K562 (cell line): ENCODE results near the gene LPGAT1. TPM values are rescaled to one million over a fixed set of nuclear protein-coding genes. Genes with fewer than 3 reads are reported as not detected.

Experiments
- CBX1 ChIP-seq: sonication (generic); IDR thresholded peaks from 2 replicates; pipeline ENCODE4 v1.6.1; 2016; ENCODE audit warnings: antibody characterized with exemption, low read depth, mild to moderate bottlenecking
- CCAR2 ChIP-seq: fragments of 200-400 bp; formaldehyde crosslinking; IDR thresholded peaks from 2 replicates; pipeline ENCODE4 v1.6.1; 2017; ENCODE audit warnings: mild to moderate bottlenecking, low read depth, low read length
- CHCHD3 ChIP-seq: fragments of 250-450 bp; sonication (Bioruptor Pico); IDR thresholded peaks from 2 replicates; pipeline ENCODE4 v2.1.2; 2022; ENCODE audit warnings: mild to moderate bottlenecking
- HDAC2 ChIP-seq: fragments of 450-650 bp; IDR thresholded peaks from 2 replicates; pipeline ENCODE4 v1.6.1; 2016; ENCODE audit warnings: mild to moderate bottlenecking
- KDM1A ChIP-seq, 2 experiments: fragments of 450-650 bp; IDR thresholded peaks; 2 replicates each; pipeline ENCODE4 v1.6.1; 2016; ENCODE audit warnings: mild to moderate bottlenecking in 2 of 2
- PTBP1 ChIP-seq: fragments of 200-400 bp; formaldehyde crosslinking; IDR thresholded peaks from 2 replicates; pipeline ENCODE4 v1.6.1; 2017; ENCODE audit warnings: low read depth, low read length
- REST ChIP-seq, 2 experiments: fragments of 450-650 bp; formaldehyde crosslinking in 1 of 2; IDR thresholded peaks; 2 replicates each; pipeline versions ENCODE4 v1.4.0 to v1.6.1; 2014 to 2020; ENCODE audit warnings: mild to moderate bottlenecking in 2 of 2, borderline replicate concordance in 1 of 2, low read depth in 1 of 2
- THRA ChIP-seq: fragments of 450-650 bp; IDR thresholded peaks from 2 replicates; pipeline ENCODE4 v1.6.1; 2017; ENCODE audit warnings: mild to moderate bottlenecking, moderate library complexity
- ZBTB2 ChIP-seq: fragments of 450-650 bp; IDR thresholded peaks from 2 replicates; pipeline ENCODE4 v1.6.1; 2016; ENCODE audit warnings: antibody characterized with exemption
- ZNF146 ChIP-seq: IDR thresholded peaks from one replicate; pipeline ENCODE4 v1.6.1; 2018; ENCODE audit warnings: missing compliant biosample characterization; ENCODE audit not compliant: unreplicated experiment
- ZNF77 ChIP-seq: fragments of 250-450 bp; sonication (Bioruptor Pico); IDR thresholded peaks from 2 replicates; pipeline ENCODE4 v1.5.0; 2020
- polyA plus RNA-seq, 8 experiments: library from polyadenylated mRNA; depleted of rRNA in 4 of 8; stranded (reverse) in 5 of 8; unstranded in 3 of 8; fragments of >200 nt; fragmentation: Nextera tagmentation in 2 of 8; fragmentation: Illumina TruSeq in 1 of 8; extraction: Ambion mirVana in 2 of 8; extraction: Trizol in 1 of 8; gene quantifications; 2 replicates each; pipeline versions ENCODE4 v1.2.1 to v1.2.3, GENCODE V29; 2011 to 2014; ENCODE audit warnings: inconsistent platforms in 1 of 8, missing spikeins in 1 of 8
- total RNA-seq, 7 experiments: library from RNA; depleted of rRNA in 6 of 7; stranded (reverse); fragments of >200 nt in 6 of 7; fragmentation: Illumina TruSeq in 2 of 7; extraction: Trizol in 2 of 7; gene quantifications; 2 replicates each; pipeline versions ENCODE4 v1.2.1 to v1.2.3, GENCODE V29; 2011 to 2021; ENCODE audit warnings: low replicate concordance in 1 of 7

Gene LPGAT1
- total and polyA plus RNA-seq, 9 of the 15 experiments (the other 6 are each of a cell fraction or from before 2014, with no cell fraction given), result 5.7 to 31.4 (median 16.3) TPM

- peak; percentile 82; the same call in 1 of the 2 replicates for TF ChIP-seq HDAC2
- TF ChIP-seq ZNF77, result no peak
- TF ChIP-seq THRA, result no peak
- peak in 1 of 2 experiments; percentile 65; a peak in 2 of 4 replicates for TF ChIP-seq KDM1A (IDR thresholded peaks at IDR 0.05)
- no peak for TF ChIP-seq PTBP1
- 0 out of 2 replicates have a peak, but pooled peaks have one; percentile 24 for TF ChIP-seq REST (IDR thresholded peaks at IDR 0.05; ENCODE audit: borderline replicate concordance)
- no peak for TF ChIP-seq REST (CRISPR knock-in tag; IDR thresholded peaks at IDR 0.05; ENCODE audit: low read depth)
- TF ChIP-seq ZBTB2, result no peak
- TF ChIP-seq CCAR2, result no peak
- no peak for TF ChIP-seq CHCHD3 (CRISPR knock-in tag)
- TF ChIP-seq ZNF146 (CRISPR knock-in tag), result no peak
- no peak for TF ChIP-seq CBX1
Observed at GRCh38 chr1:211722277-211723175, 108.0 kb downstream of the LPGAT1 start (continued).
